ENCODE measurements around the gene SPTLC1. TPM values are rescaled to one million over a fixed set of nuclear protein-coding genes. Genes with fewer than 3 reads are reported as not detected.

The SPTLC1 gene
- polyA plus RNA-seq, 1 donor (not counting 4 experiments of a cell fraction or from before 2014, with no cell fraction given): 123 TPM

DNA sequence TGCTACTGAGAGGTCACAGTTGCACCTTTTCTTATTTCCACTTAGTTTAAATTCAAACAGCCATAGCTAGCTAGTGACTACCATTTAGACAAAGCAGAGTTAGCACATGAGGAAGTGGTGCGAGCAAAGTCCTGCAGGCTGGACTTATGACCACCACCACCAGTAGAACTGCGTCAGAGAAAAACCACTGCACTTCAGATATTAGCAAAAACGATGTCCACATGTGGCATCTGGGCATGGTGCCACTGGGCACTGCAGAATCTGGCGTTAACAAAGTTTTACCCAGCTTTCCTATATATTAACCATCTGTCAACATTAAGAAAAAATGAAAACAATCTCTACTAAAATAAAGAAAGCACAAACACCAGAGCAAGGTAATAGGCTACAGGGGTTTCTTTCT is 80.1 kb downstream of the SPTLC1 start:
- no peak overlapping the region for H2AFZ ChIP-seq (ENCODE audit: control insufficient read depth, low read length)
- DNase-seq (ENCODE audit: low read depth, low spot score): no peak
- peaks cover 21 to 27% of the 10 kb centered on the region in 2 experiments for H3K36me3 ChIP-seq (ENCODE audit: control insufficient read depth in 2 of 2, extremely low read depth in 1 of 2, insufficient read depth in 2 of 2, low read length in 2 of 2)
- no peaks in the 10 kb centered on the region for H3K9me1 ChIP-seq (ENCODE audit: control insufficient read depth, extremely low read depth, insufficient read depth, low read length)
- no peaks in the 10 kb centered on the region for H3K9me3 ChIP-seq (ENCODE audit: control insufficient read depth, low read depth, low read length)
- no peak overlapping the region for H3K4me3 ChIP-seq (ENCODE audit: control insufficient read depth in 2 of 3, extremely low read depth in 1 of 3, insufficient read depth in 2 of 3, low read depth in 1 of 3, low read length in 3 of 3)
- H3K79me2 ChIP-seq (ENCODE audit: control insufficient read depth, insufficient read depth, low read length): no peaks in the 10 kb centered on the region
- H3K9ac ChIP-seq (ENCODE audit: control insufficient read depth, extremely low read depth, insufficient read depth, low read length): no peak overlapping the region
- dilution Hi-C loops (cut with MboI; ENCODE audit: extremely low pct_ligation_motif_present, low sequenced_read_pairs): no loop called here
- no peak overlapping the region for H3K27ac ChIP-seq (ENCODE audit: control insufficient read depth, insufficient read depth, low read length)
- no peaks in the 10 kb centered on the region for H3K27me3 ChIP-seq (ENCODE audit: control insufficient read depth, extremely low read depth, insufficient read depth, low read length)
- no peak for FAIRE-seq
- TF ChIP-seq, protein P1, sequence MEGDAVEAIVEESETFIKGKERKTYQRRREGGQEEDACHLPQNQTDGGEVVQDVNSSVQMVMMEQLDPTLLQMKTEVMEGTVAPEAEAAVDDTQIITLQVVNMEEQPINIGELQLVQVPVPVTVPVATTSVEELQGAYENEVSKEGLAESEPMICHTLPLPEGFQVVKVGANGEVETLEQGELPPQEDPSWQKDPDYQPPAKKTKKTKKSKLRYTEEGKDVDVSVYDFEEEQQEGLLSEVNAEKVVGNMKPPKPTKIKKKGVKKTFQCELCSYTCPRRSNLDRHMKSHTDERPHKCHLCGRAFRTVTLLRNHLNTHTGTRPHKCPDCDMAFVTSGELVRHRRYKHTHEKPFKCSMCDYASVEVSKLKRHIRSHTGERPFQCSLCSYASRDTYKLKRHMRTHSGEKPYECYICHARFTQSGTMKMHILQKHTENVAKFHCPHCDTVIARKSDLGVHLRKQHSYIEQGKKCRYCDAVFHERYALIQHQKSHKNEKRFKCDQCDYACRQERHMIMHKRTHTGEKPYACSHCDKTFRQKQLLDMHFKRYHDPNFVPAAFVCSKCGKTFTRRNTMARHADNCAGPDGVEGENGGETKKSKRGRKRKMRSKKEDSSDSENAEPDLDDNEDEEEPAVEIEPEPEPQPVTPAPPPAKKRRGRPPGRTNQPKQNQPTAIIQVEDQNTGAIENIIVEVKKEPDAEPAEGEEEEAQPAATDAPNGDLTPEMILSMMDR (optimal IDR thresholded peaks at IDR 0.05 in 1 of 3, IDR thresholded peaks at IDR 0.05 in 1 of 3, conservative IDR thresholded peaks at IDR 0.05 in 1 of 3; ENCODE audit: extremely low read depth in 1 of 3, insufficient read depth in 2 of 3, low read length in 3 of 3): no peak
- no peak for TF ChIP-seq EZH2 (IDR thresholded peaks at IDR 0.05; ENCODE audit: low read length)
- no peaks in the 10 kb centered on the region for H3K4me1 ChIP-seq (ENCODE audit: control insufficient read depth, extremely low read depth, insufficient read depth, low read length)
- H4K20me1 ChIP-seq (ENCODE audit: control insufficient read depth, extremely low read depth, insufficient read depth, low read length): no peaks in the 10 kb centered on the region
- H3K4me2 ChIP-seq (ENCODE audit: control insufficient read depth, extremely low read depth, insufficient read depth, low read depth, low read length): no peak overlapping the region

DNA sequence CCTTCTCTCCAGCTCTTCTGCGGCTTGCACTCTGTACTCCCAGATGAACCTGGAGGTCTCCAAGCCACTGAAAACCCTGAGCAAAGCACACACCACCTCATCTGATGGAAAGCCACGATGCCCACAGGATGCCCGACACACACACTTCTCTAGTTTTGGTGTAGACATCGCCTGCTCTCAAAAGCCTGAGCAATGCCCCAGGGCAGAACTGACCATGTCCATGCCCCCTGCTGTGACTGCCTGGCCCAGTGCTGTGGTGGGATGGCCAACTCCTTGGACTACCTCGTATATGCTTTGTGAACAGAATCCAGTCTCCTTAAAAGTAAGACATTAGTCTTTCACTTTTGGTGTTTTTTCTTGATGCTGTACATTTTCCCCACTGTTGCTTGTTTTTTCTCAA is 81.2 kb downstream of the SPTLC1 start:
- H3K27ac ChIP-seq (ENCODE audit: control insufficient read depth, insufficient read depth, low read length): no peak overlapping the region
- no peaks in the 10 kb centered on the region for H3K9me1 ChIP-seq (ENCODE audit: control insufficient read depth, extremely low read depth, insufficient read depth, low read length)
- no peaks in the 10 kb centered on the region for H4K20me1 ChIP-seq (ENCODE audit: control insufficient read depth, extremely low read depth, insufficient read depth, low read length)
- no peak overlapping the region for H2AFZ ChIP-seq (ENCODE audit: control insufficient read depth, low read length)
- FAIRE-seq: no peak
- H3K9me3 ChIP-seq (ENCODE audit: control insufficient read depth, low read depth, low read length): no peaks in the 10 kb centered on the region
- dilution Hi-C loops (cut with MboI; ENCODE audit: extremely low pct_ligation_motif_present, low sequenced_read_pairs): no loop called here
- no peak for TF ChIP-seq EZH2 (IDR thresholded peaks at IDR 0.05; ENCODE audit: low read length)
- TF ChIP-seq, protein P1 (optimal IDR thresholded peaks at IDR 0.05 in 1 of 3, IDR thresholded peaks at IDR 0.05 in 1 of 3, conservative IDR thresholded peaks at IDR 0.05 in 1 of 3; ENCODE audit: extremely low read depth in 1 of 3, insufficient read depth in 2 of 3, low read length in 3 of 3): no peak
- no peak overlapping the region for H3K4me2 ChIP-seq (ENCODE audit: control insufficient read depth, extremely low read depth, insufficient read depth, low read depth, low read length)
- H3K4me1 ChIP-seq (ENCODE audit: control insufficient read depth, extremely low read depth, insufficient read depth, low read length): no peaks in the 10 kb centered on the region
- no peaks in the 10 kb centered on the region for H3K79me2 ChIP-seq (ENCODE audit: control insufficient read depth, insufficient read depth, low read length)
- no peaks in the 10 kb centered on the region for H3K27me3 ChIP-seq (ENCODE audit: control insufficient read depth, extremely low read depth, insufficient read depth, low read length)
- H3K9ac ChIP-seq (ENCODE audit: control insufficient read depth, extremely low read depth, insufficient read depth, low read length): no peak overlapping the region
- H3K4me3 ChIP-seq (ENCODE audit: control insufficient read depth in 2 of 3, extremely low read depth in 1 of 3, insufficient read depth in 2 of 3, low read depth in 1 of 3, low read length in 3 of 3): no peak overlapping the region
- H3K36me3 ChIP-seq (ENCODE audit: control insufficient read depth in 2 of 2, extremely low read depth in 1 of 2, insufficient read depth in 2 of 2, low read length in 2 of 2): peaks cover 22 to 27% of the 10 kb centered on the region in 2 experiments
- no peak for DNase-seq (ENCODE audit: low read depth, low spot score)
